Mucosa of descending colon (tissue), 3 donors: ENCODE measurements around the gene C7. TPM values are rescaled to one million over a fixed set of nuclear protein-coding genes. Genes with fewer than 3 reads are reported as not detected.

Source experiments
- ATAC-seq: fragments of 200-7000 bp; cut with Tn5 transposase; one replicate; pipeline ENCODE4 v1.9.1; 2020; ENCODE audit warnings: mild to moderate bottlenecking, moderate library complexity
- DNase-seq, 3 donors: peaks; one replicate each; pipeline ENCODE4 v3.0.0-alpha.2; 2020
- H3K36me3 ChIP-seq: fragments of 200-600 bp; one replicate; pipeline ENCODE4 v1.8.0; 2021; ENCODE audit warnings: low read depth, mild to moderate bottlenecking
- H3K4me1 ChIP-seq: fragments of 200-600 bp; one replicate; pipeline ENCODE4 v1.8.0; 2021; ENCODE audit warnings: low read depth, mild to moderate bottlenecking
- H3K4me3 ChIP-seq: fragments of 200-600 bp; one replicate; pipeline ENCODE4 v1.8.0; 2021; ENCODE audit warnings: mild to moderate bottlenecking
- H3K9me3 ChIP-seq: fragments of 200-600 bp; one replicate; pipeline ENCODE4 v1.8.0; 2021; ENCODE audit warnings: mild to moderate bottlenecking
- CTCF ChIP-seq: fragments of 200-600 bp; IDR thresholded peaks from one replicate; pipeline ENCODE4 v1.8.0; 2022; ENCODE audit warnings: antibody characterized with exemption, mild to moderate bottlenecking
- intact Hi-C, 2 donors: fragments of 100-400 bp; cut with DNase I in 1 of 2; cut with micrococcal nuclease in 1 of 2; formaldehyde crosslinking; loops; one replicate each; pipeline versions ENCODE4 v1.11.0 to v1.11.1; 2022; cut with DNase I, micrococcal nuclease
- total RNA-seq, 3 donors: library from RNA; stranded (reverse); fragmentation: NEBNext Ultra II Directional in 2 of 3; extraction: Animal tissue kit (Norgen Biotek cat#: 25700) in 2 of 3; gene quantifications; one replicate each; pipeline versions ENCODE4 v1.2.1 to v1.2.4, GENCODE V29; 2021 to 2023
- donor health status: DM: no; HTN: no; CAD: no; lungs with moderate emphysema.
- donor health status: DM: no; HTN: no; CAD: no.
- donor health status: DM: no; HTN: yes; CAD: no.

The C7 gene
- total RNA-seq, 3 donors from 2014 or later: 9.2 to 258 (median 44.1) TPM

- peak in 2 of 3 donors; percentile 43 to 87 for DNase-seq
- Histone ChIP-seq H3K36me3 (no peaks in the 10 kb centered on the region), H3K4me1 (peaks cover 3% of the 10 kb centered on the region), H3K4me3 (no peak overlapping the region), H3K9me3 (no peaks in the 10 kb centered on the region)
- intact Hi-C loops: loop anchor here in 1 of 2 donors (10.0 kb wide), 1 partner anchor 370 kb away; no protein-coding TSS in a partner anchor
- peak; percentile 87 for TF ChIP-seq CTCF
- peak; percentile 87 for ATAC-seq
Measured at GRCh38 chr5:40904205-40904993, 4.9 kb upstream of the C7 start.

- Histone ChIP-seq H3K4me1 (peaks cover 6% of the 10 kb centered on the region), H3K36me3 (no peaks in the 10 kb centered on the region), H3K9me3 (no peaks in the 10 kb centered on the region), H3K4me3 (no peak overlapping the region)
- DNase-seq (no peak), ATAC-seq (no peak)
- TF ChIP-seq CTCF: no peak
- intact Hi-C loops: loop anchor here in 1 of 2 donors (5.0 to 10.0 kb wide), 2 partner anchors 370 to 442 kb away; no protein-coding TSS in a partner anchor
Measured at GRCh38 chr5:40904994-40905306, 4.3 kb upstream of the C7 start.

GRCh38 chr5:40906351-40906751 is 2.9 kb upstream of the C7 start:
- Histone ChIP-seq H3K4me3 (no peak overlapping the region), H3K4me1 (peaks cover 6% of the 10 kb centered on the region), H3K36me3 (no peaks in the 10 kb centered on the region), H3K9me3 (no peaks in the 10 kb centered on the region)
- no peak for TF ChIP-seq CTCF
- ATAC-seq: peak; percentile 66
- no peak for DNase-seq
- intact Hi-C loops: loop anchor here in 1 of 2 donors (5.0 to 10.0 kb wide), 2 partner anchors 368 to 441 kb away; no protein-coding TSS in a partner anchor

GRCh38 chr5:40909723-40910122 is 426 bp downstream of the C7 start:
- Histone ChIP-seq H3K4me1 (peaks cover 6% of the 10 kb centered on the region), H3K9me3 (no peaks in the 10 kb centered on the region), H3K4me3 (no peak overlapping the region), H3K36me3 (no peaks in the 10 kb centered on the region)
- intact Hi-C loops: loop anchor here in 1 of 2 donors (5.0 to 10.0 kb wide), 2 partner anchors 365 to 438 kb away; no protein-coding TSS in a partner anchor
- DNase-seq: no peak
- ATAC-seq: peak; percentile 60
- no peak for TF ChIP-seq CTCF

- DNase-seq: no peak
- Histone ChIP-seq H3K36me3 (no peaks in the 10 kb centered on the region), H3K4me3 (no peak overlapping the region), H3K4me1 (peaks cover 6% of the 10 kb centered on the region), H3K9me3 (no peaks in the 10 kb centered on the region)
- ATAC-seq: no peak
- intact Hi-C loops: no loop called here
- TF ChIP-seq CTCF: no peak
Measured at GRCh38 chr5:40911266-40911665, 2.0 kb downstream of the C7 start.
